B cell (primary cell): ENCODE measurements around the gene RAD9A.

ENCODE experiments used
- CTCF ChIP-seq: fragments of 200-600 bp; IDR thresholded peaks from one replicate; pipeline ENCODE4 v1.8.0; 2022; ENCODE audit warnings: antibody characterized with exemption, mild to moderate bottlenecking
- EZH2 ChIP-seq: IDR thresholded peaks from 2 replicates; pipeline ENCODE4 v1.6.1; 2012; ENCODE audit warnings: borderline replicate concordance, low read depth, mild to moderate bottlenecking, moderate library complexity, low read length; ENCODE audit not compliant: insufficient read depth, poor library complexity, severe bottlenecking

- TF ChIP-seq CTCF (no peak), EZH2 (no peak)
Measured at GRCh38 chr11:67429722-67430121, 37.9 kb downstream of the RAD9A start.
